ENCODE results near the gene NME7.

DNA sequence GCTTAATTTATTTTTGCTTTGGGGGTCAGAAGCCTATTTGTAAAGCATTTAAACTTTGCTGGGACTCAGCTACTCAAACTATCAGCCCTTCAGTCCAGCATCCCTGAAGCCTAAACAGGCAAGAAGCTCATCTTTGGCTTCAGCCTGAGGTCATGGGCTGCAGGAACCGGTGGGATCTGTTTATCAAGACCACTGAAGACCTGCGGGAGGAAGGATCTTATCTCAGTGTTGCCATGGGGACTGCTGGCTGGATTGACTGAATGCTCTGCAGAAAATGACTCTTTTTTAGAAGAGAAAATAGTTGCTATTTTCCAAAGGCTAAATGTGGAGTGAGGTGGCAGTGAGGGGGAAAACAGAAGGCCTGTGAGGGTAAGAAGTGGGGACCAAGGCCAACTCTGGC is 281.7 kb downstream of the NME7 start:
- no peak for TF ChIP-seq POLR2A (IDR thresholded peaks at IDR 0.05; ENCODE audit: low read depth, low read length)
- TF ChIP-seq POLR2AphosphoS5 (IDR thresholded peaks at IDR 0.05; ENCODE audit: low read depth, low read length): no peak
- no peak for TF ChIP-seq SPI1 (IDR thresholded peaks at IDR 0.05; ENCODE audit: low read depth, low read length)
- TF ChIP-seq TAF1 (IDR thresholded peaks at IDR 0.05; ENCODE audit: low read depth, low read length): no peak
- no peak for TF ChIP-seq PAX5 (IDR thresholded peaks at IDR 0.05; ENCODE audit: insufficient read depth, low read length, severe bottlenecking)
